Ishikawa (cell line): ENCODE data around the gene TAF4.

Source experiments
- CEBPB ChIP-seq: IDR thresholded peaks from 2 replicates; pipeline ENCODE4 v1.6.1; 2012
- EGR1 ChIP-seq: IDR thresholded peaks from 2 replicates; pipeline ENCODE4 v1.6.1; 2012
- EP300 ChIP-seq: IDR thresholded peaks from 2 replicates; pipeline ENCODE4 v1.6.1; 2012; ENCODE audit warnings: borderline replicate concordance
- FOXM1 ChIP-seq: IDR thresholded peaks from 2 replicates; pipeline ENCODE4 v1.6.1; 2012; ENCODE audit warnings: low read depth, borderline replicate concordance
- RAD21 ChIP-seq: IDR thresholded peaks from 2 replicates; pipeline ENCODE4 v1.6.1; 2012; ENCODE audit warnings: low read depth
- TAF1 ChIP-seq: IDR thresholded peaks from 2 replicates; pipeline ENCODE4 v1.6.1; 2012; ENCODE audit warnings: low read depth, mild to moderate bottlenecking
- TCF12 ChIP-seq: IDR thresholded peaks from 2 replicates; pipeline ENCODE4 v1.6.1; 2012; ENCODE audit warnings: low read depth
- TEAD4 ChIP-seq: IDR thresholded peaks from 2 replicates; pipeline ENCODE4 v1.6.1; 2012
- ZBTB7A ChIP-seq: IDR thresholded peaks from 2 replicates; pipeline ENCODE4 v1.6.1; 2012; ENCODE audit warnings: low read depth
- TF ChIP-seq, protein P1 (sequence below): IDR thresholded peaks from 2 replicates; pipeline ENCODE4 v1.6.1; 2012
- TF ChIP-seq, protein P2 (sequence below): IDR thresholded peaks from 2 replicates; pipeline ENCODE4 v1.6.1; 2012
- TF ChIP-seq, protein P3 (sequence below): IDR thresholded peaks from 2 replicates; pipeline ENCODE4 v1.6.1; 2012; ENCODE audit warnings: low read depth, mild to moderate bottlenecking

DNA sequence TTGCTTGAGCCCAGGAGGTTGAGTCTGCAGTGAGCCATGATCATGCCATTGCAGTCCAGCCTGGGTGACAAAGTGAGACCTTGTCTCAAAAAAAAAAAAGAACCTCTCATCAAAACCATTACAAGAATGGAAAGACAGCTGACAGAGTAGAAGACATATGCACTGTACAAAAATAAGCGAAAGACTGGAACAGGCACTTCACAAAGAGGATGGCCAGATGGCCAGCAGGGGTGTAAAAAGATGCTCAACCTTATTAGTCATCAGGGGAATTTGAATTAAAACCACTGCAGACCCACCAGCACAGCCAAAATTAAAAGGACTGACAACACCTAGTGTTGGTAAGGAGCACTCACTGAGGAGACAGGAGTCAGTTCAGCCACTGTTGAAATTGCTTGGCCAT lies 13.5 kb upstream of the TAF4 start:
- no peak for TF ChIP-seq TEAD4
- TF ChIP-seq EP300 = no peak
- TF ChIP-seq, protein P1, sequence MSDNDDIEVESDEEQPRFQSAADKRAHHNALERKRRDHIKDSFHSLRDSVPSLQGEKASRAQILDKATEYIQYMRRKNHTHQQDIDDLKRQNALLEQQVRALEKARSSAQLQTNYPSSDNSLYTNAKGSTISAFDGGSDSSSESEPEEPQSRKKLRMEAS = no peak
- no peak for TF ChIP-seq TAF1
- TF ChIP-seq RAD21 = no peak
- no peak for TF ChIP-seq ZBTB7A
- no peak for TF ChIP-seq CEBPB
- TF ChIP-seq, protein P2, sequence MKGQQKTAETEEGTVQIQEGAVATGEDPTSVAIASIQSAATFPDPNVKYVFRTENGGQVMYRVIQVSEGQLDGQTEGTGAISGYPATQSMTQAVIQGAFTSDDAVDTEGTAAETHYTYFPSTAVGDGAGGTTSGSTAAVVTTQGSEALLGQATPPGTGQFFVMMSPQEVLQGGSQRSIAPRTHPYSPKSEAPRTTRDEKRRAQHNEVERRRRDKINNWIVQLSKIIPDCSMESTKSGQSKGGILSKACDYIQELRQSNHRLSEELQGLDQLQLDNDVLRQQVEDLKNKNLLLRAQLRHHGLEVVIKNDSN = no peak
- no peak for TF ChIP-seq TCF12
- TF ChIP-seq, protein P3, sequence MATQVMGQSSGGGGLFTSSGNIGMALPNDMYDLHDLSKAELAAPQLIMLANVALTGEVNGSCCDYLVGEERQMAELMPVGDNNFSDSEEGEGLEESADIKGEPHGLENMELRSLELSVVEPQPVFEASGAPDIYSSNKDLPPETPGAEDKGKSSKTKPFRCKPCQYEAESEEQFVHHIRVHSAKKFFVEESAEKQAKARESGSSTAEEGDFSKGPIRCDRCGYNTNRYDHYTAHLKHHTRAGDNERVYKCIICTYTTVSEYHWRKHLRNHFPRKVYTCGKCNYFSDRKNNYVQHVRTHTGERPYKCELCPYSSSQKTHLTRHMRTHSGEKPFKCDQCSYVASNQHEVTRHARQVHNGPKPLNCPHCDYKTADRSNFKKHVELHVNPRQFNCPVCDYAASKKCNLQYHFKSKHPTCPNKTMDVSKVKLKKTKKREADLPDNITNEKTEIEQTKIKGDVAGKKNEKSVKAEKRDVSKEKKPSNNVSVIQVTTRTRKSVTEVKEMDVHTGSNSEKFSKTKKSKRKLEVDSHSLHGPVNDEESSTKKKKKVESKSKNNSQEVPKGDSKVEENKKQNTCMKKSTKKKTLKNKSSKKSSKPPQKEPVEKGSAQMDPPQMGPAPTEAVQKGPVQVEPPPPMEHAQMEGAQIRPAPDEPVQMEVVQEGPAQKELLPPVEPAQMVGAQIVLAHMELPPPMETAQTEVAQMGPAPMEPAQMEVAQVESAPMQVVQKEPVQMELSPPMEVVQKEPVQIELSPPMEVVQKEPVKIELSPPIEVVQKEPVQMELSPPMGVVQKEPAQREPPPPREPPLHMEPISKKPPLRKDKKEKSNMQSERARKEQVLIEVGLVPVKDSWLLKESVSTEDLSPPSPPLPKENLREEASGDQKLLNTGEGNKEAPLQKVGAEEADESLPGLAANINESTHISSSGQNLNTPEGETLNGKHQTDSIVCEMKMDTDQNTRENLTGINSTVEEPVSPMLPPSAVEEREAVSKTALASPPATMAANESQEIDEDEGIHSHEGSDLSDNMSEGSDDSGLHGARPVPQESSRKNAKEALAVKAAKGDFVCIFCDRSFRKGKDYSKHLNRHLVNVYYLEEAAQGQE = no peak
- no peak for TF ChIP-seq EGR1
- no peak for TF ChIP-seq FOXM1
